Suprapubic skin (tissue), 3 donors: ENCODE data around the gene RNF40.

Experiments
- EP300 ChIP-seq: sonication (generic); formaldehyde crosslinking; IDR thresholded peaks from one replicate; pipeline ENCODE4 v1.6.1; 2017; ENCODE audit warnings: antibody characterized with exemption
- TF ChIP-seq, protein P1 (sequence below), 2 donors: fragments of 200-600 bp in 1 of 2; fragments of 450-650 bp in 1 of 2; sonication (generic) in 1 of 2; IDR thresholded peaks; one replicate each; pipeline ENCODE4 v1.5.1; 2016 to 2019; ENCODE audit warnings: antibody characterized with exemption in 2 of 2, mild to moderate bottlenecking in 1 of 2, moderate library complexity in 1 of 2

DNA sequence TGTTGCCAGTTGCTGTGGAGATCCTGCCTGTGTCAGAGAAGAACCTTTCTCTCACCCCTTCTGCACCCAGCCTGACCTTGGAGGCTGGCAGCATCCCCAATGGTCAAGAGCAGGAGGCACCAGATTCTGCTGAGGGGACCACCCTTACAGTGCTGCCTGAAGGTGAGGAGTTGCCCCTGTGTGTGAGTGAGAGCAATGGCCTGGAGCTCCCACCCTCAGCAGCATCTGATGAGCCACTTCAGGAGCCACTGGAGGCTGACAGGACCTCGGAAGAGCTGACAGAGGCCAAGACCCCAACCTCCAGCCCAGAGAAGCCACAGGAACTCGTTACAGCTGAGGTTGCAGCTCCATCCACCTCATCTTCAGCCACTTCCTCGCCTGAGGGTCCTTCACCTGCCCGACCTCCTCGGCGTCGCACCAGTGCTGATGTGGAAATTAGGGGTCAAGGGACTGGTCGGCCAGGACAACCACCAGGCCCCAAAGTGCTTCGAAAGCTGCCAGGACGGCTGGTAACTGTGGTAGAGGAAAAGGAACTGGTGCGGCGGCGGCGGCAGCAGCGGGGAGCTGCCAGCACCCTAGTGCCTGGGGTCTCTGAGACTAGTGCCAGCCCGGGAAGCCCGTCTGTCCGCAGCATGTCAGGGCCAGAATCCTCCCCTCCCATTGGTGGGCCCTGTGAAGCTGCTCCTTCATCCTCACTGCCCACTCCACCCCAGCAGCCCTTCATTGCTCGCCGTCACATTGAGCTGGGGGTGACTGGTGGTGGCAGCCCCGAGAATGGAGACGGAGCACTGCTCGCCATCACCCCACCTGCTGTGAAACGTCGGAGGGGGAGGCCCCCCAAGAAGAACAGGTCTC, 24.1 kb upstream of the RNF40 start:
- TF ChIP-seq, protein P1, sequence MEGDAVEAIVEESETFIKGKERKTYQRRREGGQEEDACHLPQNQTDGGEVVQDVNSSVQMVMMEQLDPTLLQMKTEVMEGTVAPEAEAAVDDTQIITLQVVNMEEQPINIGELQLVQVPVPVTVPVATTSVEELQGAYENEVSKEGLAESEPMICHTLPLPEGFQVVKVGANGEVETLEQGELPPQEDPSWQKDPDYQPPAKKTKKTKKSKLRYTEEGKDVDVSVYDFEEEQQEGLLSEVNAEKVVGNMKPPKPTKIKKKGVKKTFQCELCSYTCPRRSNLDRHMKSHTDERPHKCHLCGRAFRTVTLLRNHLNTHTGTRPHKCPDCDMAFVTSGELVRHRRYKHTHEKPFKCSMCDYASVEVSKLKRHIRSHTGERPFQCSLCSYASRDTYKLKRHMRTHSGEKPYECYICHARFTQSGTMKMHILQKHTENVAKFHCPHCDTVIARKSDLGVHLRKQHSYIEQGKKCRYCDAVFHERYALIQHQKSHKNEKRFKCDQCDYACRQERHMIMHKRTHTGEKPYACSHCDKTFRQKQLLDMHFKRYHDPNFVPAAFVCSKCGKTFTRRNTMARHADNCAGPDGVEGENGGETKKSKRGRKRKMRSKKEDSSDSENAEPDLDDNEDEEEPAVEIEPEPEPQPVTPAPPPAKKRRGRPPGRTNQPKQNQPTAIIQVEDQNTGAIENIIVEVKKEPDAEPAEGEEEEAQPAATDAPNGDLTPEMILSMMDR (IDR thresholded peaks at IDR 0.05): no peak
- TF ChIP-seq EP300: no peak
